Muscle of back (tissue), 11 donors: ENCODE results near the gene EFS. TPM values are rescaled to one million over a fixed set of nuclear protein-coding genes. Genes with fewer than 3 reads are reported as not detected.

Experiments
- DNase-seq, 3 donors: peaks; one replicate each; pipeline versions ENCODE4 v3.0.0 to v3.0.0-alpha.2; 2013
- polyA plus RNA-seq, 10 donors: library from polyadenylated mRNA; unstranded; fragments of 120-200 nt; gene quantifications; one replicate each; pipeline ENCODE4 v1.2.1, GENCODE V29; 2013; ENCODE audit not compliant: insufficient read length in 10 of 10

EFS gene
- polyA plus RNA-seq, 10 donors = 36.1 to 52.0 (median 41.6) TPM

DNA sequence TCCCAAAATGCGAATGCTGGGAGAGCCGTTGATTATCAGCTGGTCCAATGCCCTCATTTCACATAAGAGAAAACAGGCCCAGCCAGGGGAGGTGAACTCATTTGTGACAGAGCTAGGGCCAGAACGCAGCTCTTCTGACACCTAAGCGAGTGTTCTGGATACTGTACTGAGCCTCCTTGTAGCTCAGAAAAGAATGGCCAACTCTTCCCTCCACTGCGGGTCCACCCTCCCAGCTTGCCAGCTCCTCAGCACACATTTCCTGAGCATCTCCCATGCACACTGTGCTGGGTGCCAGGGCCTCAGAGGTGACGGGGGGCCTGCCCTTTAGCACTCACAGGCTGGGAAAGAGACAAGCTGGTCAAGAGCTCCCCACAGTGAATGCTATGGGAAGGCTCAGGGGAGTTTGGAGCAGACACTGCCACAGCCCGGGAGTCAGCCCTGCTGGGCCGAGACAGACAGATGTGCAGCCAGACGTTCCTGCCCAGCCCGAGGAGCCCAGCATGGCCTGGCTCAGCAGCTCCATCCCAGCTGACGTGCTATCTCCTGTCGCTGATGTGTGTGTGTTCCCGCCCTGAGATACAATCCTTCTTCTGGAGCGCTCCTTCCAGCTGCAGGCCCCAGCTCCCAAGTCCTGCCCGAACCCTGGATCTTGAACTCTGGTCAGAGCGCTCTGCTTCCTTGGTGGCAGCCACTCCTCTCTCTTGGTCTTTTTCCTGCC is 15.4 kb upstream of the EFS start:
- DNase-seq = peak in 1 of 3 donors; percentile 58

DNA sequence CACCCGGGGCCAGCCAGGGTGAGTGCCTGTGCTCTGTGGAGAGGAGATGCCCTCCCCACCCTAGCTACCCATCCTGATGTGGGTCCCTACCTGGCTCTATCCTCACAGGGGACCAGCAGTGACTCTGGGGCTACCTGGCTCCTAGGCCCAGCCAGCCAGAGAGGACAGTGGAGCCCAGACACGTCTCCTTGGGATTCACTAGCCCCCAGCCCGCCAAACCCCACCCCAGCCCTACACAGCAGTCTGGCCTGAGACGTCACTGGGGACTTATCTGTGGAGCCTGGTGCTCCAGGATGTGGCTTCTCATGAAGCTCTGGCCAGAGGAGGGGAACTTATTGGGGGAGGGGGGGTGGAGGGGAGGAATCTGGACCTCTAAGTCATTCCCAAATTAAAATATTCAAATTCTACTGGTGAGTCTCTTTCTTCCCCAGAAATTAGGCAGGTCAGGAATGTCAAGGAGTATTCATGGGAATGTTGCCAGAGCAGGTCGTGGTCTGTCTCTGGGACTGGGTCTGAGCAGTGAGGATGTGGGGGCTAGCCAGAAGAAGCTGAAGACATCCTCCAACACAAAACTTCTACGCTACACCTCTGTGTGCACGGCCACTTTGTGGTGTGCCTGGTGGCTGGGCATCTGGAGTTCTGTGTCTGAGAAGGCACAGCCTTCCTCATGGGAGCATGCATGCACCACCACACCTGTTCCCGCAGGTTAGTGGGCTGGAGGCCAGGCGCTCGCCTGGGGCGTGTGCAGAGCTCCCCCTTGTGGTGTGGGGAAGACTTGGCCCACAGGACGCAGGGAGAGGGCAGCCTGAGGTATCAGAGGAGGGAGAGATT is 14.6 kb upstream of the EFS start:
- DNase-seq = peak in 2 of 3 donors; percentile 53 to 55

DNA sequence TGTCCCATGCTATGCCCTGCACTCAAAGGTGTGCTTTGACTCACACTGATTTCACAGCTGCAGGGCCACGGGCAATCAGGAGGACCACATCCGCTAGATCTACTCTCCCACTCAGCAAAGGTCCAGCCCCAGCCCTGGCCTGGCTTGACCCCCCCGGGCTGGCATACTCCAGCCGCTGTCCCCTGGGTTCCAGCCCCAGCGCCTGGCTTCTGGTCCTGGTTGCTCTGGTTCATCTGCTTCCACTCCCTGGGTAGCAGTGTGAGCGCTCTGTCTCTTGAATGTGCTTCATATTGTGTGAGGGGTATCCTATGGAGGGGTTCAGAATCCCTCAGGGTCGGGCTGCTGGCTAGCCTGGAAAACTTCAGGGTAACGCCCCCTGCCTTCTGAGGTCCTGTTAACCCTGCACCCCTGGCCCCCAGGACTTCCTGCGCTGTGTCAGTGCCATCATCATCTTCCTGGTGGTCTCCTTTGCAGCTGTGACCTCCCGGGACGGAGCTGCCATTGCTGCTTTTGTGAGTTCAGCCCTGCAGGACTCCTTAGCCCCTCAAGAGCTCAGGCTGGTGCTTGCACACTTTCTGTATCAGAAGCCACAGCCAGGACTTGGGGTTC is 13.7 kb upstream of the EFS start:
- DNase-seq = no peak

DNA sequence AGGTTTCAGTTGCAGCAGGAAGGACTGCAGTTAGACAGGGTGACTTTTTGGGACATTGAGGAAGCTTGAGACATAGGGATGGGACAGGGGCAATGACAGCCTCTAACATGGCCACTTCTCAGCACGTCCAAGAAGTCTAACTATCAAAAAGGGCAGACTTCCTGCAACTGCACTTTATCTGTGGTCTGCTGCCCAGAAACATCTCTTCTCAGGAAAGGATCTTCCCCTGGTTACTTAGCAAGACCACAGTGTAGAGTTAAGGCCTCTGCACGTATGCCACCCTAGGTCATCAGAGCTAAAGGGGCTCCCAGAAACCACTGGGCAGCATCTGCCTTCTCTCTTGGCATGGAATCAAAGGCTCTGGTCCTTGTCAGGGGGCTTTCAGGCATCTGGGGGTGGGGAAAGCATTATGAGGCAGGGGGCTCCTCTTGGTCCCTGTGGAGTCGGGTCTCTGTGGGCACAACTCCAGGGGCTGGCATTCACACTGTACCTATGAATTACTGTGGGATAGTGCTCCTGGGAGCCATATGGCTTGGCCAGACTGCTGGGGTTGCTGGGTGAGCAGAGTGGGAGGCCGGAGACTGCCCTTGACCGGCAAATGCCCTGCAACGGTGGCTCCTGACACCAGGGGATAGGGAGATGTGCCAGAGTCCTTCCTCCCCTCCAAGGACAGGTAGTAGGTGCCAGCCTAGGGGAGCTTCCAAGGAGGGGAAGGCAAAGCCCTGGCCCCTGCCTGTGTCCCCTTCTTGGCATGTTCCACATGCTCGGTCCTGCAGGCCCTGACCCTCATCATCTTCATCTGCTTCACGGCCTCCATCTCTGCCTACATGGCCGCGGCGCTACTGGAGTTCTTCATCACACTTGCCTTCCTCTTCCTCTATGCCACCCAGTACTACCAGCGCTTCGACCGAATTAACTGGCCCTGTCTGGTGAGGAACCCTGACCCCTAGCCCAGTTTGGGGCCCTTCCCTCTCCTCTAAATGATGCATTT is 12.9 kb upstream of the EFS start:
- no peak for DNase-seq

DNA sequence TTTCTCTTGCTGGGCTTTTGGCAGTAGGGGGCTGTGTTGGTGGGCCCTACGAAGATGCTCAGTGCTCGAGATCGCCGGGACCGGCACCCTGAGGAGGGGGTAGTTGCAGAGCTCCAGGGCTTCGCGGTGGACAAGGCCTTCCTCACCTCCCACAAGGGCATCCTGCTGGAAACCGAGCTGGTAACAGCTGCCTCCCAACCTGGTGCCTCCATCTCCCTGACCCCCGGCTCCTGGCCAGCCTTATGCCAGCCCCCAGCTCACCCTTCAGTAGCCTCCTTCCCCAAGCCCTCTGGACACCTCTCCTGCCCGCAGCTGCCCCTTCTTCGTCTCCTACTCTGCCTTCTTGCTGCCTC is 12.2 kb upstream of the EFS start:
- DNase-seq = no peak

- peak in 2 of 3 donors; percentile 33 to 63 for DNase-seq
Measured at GRCh38 chr14:23376482-23377197, 11.7 kb upstream of the EFS start, which contains the start of gene CMTM5. Gene CMTM5 (plus strand): TSS chr14:23377046. CDS start chr14:23377252, 206 bp downstream.

DNA sequence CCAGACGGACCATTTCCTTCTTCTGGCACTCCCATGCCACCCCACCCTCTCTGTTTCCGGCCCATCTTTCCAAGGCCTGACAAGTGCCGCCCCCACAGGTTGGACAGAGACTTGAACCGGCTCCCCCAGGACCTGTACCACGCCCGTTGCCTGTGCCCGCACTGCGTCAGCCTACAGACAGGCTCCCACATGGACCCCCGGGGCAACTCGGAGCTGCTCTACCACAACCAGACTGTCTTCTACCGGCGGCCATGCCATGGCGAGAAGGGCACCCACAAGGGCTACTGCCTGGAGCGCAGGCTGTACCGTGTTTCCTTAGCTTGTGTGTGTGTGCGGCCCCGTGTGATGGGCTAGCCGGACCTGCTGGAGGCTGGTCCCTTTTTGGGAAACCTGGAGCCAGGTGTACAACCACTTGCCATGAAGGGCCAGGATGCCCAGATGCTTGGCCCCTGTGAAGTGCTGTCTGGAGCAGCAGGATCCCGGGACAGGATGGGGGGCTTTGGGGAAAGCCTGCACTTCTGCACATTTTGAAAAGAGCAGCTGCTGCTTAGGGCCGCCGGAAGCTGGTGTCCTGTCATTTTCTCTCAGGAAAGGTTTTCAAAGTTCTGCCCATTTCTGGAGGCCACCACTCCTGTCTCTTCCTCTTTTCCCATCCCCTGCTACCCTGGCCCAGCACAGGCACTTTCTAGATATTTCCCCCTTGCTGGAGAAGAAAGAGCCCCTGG is 10.7 kb upstream of the EFS start:
- DNase-seq = no peak

DNA sequence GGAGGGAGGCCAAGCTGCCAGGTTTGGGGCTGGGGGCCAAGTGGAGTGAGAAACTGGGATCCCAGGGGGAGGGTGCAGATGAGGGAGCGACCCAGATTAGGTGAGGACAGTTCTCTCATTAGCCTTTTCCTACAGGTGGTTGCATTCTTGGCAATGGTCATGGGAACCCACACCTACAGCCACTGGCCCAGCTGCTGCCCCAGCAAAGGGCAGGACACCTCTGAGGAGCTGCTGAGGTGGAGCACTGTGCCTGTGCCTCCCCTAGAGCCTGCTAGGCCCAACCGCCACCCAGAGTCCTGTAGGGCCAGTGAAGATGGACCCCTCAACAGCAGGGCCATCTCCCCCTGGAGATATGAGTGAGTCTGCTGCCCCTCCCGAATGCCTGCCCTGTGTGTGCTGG is 8.1 kb upstream of the EFS start:
- DNase-seq = no peak

GRCh38 chr14:23372509-23372908 is 7.5 kb upstream of the EFS start, which contains the start of gene IL25:
Gene IL25 (plus strand): TSS chr14:23372809.
- DNase-seq = no peak

GRCh38 chr14:23371865-23372264 is 6.9 kb upstream of the EFS start:
- DNase-seq = no peak

GRCh38 chr14:23370221-23370620 is 5.2 kb upstream of the EFS start:
- DNase-seq = no peak

- DNase-seq = peak; percentile 68 to 91 (median 71)
Measured at GRCh38 chr14:23366426-23366921, 1.5 kb upstream of the EFS start.

- DNase-seq = peak; percentile 85 to 95 (median 90)
Measured at GRCh38 chr14:23365732-23366425, 907 bp upstream of the EFS start.

DNA sequence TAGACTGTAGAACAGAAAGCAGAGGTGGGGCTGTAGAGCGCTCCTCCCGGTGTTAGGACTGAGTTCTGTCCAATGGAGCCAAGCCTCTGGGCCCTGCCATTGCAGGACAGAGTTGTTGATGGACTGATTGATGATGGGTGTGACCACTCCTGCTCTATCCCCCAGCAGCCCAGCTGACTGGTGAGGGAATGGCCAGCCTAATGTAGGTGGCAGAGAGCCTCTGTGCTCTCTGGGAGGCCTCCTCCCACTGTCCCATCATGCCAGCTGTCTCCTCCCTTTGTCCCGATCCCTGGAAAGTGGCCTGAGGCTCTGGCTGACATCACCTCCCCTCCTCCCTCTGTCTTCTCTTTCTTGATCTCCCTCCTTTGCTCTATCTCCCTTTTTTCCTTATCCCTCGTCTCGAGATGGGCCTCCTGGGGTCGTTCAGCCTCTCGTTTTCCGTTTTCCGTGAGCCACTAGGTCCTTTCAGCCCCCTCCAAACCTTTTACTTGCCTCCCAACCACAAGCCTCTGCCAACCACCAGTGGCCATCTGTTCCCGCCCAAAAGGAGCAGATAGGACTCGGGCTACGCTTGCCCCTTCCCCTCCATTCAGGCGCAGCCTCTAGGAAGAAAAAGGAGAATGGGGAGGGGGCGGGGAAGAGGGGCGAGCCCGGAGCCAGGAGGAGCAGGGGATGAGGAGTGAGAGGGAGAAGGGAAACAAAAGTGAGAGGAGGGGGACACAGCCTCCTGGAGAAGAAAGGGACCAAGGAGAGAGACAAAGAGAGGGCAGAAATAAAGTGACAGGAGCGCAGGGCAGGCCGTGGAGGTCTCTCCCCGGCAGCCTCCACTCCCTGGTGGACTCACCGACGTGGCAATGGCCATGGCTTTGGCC is 572 bp downstream of the EFS start:
- DNase-seq = peak; percentile 60 to 85 (median 74)

DNA sequence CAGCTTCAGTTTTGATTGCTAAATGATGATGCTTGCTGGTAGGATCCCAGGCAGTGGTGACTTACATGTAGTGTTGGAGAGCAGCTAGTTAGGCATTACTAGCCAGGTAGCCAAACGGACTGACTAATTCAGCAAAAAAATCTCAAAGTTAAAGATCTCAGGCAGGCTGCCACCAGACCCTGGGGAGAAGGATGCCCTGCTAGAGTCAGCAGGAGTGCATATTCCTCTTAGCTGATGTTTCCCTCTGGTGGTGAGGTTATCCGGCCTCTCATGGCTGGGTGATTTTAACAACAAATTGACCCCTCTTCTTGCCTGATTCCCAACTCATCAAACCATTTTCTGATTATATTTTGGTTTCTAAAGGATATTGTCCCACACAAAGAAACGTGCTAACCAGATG is 2.8 kb downstream of the EFS start:
- DNase-seq = no peak

- no peak for DNase-seq
Measured at GRCh38 chr14:23361763-23362162, 3.2 kb downstream of the EFS start.

GRCh38 chr14:23361320-23361719 is 3.7 kb downstream of the EFS start:
- no peak for DNase-seq

DNA sequence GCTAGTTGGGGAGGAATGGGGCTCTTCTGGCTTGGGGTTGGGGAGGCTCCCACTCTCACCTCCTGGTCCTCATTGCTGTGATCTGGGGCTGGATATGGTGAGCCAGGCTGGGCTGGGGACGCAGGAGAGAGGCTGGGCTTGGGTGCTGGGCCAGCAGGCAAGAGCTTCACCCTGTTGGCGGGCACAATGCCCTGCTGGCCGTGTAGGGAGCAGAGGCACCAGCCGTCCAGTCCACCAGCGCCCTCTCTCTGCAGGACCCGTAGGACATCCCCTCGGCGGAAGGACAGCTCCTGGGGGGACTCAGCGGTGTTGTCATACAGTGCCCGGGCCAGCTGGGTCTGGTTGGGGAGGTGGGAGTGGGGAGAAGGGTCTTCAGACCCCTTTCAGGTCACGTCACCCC is 4.5 kb downstream of the EFS start:
- DNase-seq = no peak
